Measurements from ENCODE around the gene NPIPB6.

Gene NPIPB6

DNA sequence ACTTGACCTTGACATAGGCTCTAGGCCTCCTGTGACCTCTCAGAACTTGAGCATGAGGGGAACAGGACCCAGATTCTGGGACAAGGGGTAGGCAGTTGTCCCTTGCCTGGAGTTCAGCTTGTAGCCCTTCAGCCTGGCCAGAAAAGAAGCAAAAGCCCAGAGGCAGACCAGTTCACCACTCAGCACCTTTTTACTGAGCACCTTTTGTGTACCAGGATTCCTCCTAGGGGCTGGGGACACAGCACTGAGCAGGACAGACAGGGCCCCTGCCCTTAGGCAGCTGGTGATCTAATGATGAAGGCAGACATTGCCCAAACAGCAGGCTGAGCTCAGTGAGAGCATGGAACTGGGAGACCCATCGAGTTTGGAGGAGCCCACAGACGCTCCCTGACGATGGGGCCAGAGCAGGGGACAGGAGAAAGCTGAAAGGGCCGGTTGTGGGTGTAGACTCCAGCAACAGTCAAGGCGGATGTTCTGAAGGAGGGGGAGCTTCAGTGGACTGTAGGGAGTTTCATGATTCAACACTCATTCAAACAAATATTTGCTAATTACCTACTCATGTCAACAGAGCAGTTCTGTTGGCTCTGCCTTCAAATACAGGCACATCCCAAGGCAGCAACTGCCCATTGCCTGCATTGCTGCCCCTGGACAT lies 38.9 kb downstream of the NPIPB6 start:
- no peak for DNase-seq

DNA sequence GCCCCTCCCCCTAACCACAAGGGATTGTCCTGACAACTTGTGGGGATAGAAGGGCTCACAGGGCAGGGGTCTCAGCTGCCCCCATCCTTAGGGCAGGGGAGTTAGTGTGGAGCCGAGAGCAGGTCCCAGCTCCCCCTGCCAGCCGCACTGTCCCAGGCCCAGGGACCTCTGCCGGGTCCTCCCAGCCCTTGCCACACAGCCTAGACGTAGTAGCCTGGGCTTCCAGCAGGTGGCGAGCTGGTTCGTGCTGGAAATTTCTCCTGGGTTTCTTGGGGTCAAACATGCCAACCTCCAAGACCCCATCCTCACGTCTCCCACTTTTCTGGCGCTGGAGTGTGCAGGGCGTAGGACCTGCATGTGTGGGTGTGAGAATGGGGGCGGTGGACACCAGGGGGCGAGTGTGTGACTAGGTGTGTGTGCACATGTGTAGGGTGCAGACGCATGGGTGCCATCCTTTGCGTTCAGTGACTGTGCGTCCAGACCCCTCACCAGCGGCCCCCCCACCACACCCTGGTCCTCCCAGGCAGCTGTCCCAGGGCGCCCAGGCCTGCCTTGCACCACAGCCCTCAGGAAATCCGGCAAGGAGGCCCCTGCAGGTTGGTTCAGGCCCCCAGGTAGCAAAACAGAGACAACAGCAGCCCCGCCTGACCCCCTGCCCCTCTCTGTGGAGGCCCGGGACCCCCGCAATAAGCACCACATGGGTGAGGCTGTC lies 41.5 kb downstream of the NPIPB6 start:
- DNase-seq = peak in 7 of 51 donors; percentile 2 to 24 (median 5)

DNA sequence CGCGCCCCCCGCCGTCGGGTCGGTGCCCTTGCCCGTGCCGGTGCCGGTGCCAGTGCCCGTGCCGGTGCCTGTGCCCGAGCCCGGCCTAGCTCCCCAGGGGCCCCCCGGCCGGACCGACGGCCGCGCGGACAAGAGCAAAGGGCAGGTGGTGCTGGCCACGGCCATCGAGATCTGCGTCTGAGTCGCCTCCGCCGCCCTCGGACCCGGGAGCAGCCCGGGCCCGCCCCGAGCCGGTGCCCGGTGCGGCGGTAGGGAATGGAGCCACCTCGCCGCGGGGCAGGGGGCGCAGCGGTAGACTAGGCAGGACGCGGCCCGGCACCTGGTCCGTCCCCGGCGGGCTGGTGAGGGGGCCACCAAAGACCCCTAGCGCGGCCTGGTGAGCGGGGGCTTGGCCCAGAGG lies 42.6 kb downstream of the NPIPB6 start:
- DNase-seq = no peak

DNA sequence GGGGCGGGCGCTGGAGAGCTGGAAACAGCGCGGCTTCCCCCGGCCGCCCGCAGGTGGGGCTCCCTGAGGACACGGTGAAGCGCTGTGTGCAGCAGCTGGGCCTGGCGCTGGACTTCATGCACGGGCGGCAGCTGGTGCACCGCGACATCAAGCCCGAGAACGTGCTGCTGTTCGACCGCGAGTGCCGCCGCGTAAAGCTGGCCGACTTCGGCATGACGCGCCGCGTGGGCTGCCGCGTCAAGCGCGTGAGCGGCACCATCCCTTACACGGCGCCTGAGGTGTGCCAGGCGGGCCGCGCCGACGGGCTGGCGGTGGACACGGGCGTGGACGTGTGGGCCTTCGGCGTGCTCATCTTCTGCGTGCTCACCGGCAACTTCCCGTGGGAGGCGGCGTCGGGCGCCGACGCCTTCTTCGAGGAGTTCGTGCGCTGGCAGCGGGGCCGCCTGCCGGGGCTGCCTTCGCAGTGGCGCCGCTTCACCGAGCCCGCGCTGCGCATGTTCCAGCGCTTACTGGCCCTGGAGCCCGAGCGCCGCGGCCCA lies 43.2 kb downstream of the NPIPB6 start:
- DNase-seq = no peak

DNA sequence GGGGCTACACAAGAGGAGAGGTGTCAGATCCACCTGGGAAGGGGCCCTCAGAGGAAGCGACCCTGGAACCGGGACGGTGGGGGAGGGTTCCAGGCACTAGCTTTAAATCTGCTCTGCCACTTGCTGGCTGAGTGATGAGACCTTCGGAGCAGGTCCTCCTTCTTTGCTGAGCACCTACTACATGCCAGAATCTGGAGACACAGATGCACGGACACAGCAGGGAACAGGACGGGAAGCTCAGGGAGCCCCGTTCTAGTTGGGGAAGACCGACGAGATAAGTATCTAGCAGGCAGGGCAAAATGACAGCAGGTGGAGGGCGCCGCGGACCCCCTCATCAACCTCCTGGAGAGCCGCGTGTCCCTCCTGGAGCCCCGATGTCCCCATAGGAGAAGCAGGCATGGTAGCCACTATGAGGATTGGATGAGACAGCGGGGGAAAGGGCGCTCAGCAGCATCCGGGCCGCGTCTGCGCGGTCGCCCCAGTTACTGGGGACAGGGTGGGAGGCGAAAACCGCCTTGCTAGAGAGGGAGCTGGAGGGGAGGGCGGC lies 43.8 kb downstream of the NPIPB6 start:
- DNase-seq = no peak

DNA sequence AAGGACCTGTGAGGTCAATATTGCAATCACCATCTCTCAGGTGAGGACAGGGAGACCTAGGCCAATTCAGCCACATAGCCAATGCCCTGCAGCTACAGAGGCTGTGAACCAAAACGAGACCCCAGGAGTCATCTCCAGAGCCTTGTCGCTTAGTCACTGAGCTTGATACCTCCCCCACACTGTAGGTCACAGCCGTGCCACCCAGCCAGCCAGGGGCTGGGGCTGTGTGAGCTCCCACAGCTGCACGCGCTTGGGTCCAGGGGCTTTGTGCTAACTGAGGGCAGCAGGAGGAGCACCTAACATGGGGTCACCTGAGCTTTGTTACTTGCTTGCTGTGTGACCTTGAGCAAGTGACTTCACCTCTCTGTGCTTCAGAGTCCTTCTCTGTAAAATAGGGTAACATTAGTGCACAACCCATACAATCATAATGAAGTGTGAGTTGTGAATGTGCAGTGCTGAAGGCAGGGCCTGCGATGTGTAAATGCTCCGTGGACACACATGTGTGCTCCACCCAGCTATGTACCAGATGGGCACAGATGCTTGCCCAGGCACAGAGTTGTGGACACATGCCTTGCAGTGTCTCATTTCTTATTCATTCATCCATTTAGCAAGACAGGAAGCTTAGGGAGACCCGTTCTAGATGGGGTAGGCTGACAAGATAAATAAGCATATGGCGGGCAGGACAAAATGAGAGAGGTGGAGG lies 45.1 kb downstream of the NPIPB6 start:
- no peak for DNase-seq

DNA sequence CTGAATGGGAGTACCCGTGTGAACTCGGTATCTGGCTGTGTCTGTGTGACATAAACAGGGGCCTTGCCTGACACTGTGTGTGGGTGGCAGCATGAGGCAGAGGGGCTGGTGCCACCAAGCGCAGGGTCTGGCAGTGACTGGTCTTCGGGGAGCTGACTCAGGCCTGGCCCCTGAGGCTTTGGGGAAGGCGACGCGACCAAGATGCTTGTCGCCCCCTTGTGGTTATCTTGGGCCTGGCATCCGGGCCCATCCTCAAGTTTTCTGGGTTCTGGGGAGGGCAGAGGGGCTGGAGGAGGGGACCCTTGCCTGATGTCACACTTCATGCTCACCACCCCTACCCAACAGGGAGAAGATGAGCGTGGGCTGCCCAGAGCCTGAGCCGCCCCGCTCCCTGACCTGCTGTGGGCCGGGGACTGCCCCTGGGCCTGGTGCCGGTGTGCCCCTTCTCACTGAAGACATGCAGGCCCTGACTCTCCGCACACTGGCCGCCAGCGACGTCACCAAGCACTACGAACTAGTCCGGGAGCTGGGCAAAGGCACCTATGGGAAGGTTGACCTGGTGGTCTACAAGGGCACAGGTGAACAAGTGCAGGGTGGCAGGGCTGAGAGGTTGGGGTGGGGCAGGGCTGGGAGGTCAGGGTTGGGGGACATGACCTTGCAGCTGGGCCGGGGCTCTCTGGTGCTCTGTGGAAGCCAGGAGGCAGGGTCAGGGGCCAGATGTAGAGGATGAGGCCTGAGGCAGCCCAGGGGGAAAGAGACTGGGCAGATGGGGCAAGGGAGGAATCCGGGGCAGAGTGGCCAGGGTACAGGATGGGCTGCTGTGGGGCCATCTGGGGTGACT lies 46.0 kb downstream of the NPIPB6 start:
- peak in 35 of 51 donors; percentile 7 to 65 (median 27) for DNase-seq

DNA sequence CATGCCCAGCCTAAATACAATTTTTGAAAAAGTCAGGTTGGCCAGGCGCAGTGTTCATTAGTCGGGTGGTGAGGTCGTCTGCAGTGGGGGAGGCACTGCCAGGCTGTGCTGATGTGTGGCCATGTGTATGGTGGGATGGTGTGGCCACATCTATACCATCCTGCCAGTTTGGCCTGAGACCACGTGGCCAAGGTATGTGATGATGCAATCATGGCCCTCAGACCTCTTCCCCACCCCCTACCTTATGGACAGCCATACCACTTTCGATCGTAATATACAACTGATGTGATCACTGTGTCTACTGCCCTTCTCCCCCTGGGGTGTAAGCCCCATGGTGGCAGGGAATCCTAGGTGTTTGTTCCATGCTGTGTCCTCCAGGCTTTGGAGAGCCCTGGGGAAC lies 47.3 kb downstream of the NPIPB6 start:
- no peak for DNase-seq

DNA sequence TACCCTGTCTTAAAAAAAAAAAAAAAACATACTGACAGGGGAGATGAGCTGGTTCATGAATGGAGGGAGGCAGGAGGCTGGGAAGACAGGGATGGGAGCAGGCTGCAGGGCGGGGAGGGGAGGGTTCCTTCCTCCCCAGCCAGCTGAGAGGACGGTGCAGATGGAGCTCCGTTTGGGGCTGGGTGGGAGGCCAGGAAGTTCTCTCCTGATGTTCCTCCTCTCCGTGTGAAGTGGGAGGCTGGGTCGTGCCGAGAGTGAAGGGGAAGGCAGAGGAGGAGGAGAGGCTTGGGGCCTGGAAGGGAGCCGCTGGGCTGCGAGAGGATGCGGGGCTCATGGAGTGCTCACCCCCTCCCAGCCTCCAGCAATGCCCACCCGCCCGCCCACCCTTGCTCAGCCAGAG lies 49.7 kb downstream of the NPIPB6 start:
- DNase-seq = peak in 1 of 51 donors; percentile 40

DNA sequence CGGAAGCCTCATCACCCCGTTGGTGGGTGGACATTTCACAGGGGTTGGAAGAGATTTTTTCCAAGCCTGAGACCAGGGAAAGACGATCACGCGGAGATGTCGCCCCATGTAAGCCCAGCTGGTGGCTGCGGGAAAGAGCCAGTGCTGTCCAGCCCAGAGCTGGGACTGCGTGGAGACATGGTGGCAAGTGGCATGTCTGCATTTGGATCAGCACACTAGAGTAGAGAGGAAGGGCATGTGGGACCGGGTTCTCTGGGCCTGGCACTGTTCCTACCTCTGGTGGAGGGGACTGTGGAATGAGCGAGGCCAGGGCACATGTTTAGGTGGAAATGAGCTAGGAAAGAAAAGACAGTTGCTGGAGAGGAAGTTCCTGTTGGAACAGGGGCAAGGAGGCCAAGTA lies 51.0 kb downstream of the NPIPB6 start:
- DNase-seq = no peak

DNA sequence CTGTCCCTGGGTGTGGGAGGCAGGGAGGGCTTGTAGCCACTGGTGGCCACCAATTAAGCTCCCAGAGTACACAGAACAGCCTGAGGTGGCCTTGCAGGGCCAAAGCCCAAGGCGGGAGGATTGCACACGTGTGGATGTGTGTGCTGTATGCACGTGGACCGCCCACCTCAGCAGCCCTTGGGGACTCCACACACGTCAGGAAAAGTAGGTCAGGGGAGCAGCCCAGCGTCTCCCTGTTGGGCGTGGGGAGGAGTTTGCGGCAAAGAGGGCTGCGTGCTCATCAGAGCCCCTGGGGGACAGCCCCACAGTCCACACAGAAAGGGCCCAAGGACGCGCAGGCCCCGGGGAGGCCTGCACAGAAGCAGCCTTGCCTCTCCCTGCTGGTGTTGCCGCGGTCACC lies 51.4 kb downstream of the NPIPB6 start:
- DNase-seq = no peak

DNA sequence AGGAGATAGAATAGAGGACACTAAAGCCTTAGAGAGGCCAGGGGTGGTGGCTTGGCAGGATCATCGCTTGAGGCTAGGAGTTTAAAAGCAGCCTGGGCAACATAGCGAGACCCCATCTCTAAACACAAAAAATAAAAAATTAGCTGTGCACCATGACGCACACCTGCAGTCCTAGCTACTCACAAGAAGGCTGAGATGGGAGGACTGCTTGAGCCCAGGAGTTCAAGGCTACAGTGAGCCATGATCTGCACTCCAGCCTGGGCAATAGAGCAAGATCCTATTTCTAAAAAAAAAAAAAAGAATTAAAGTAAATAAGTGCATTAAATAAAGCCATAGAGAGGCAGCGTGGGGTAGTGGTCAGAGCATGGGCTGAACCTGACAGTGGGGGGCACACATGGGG lies 51.9 kb downstream of the NPIPB6 start:
- DNase-seq = no peak

DNA sequence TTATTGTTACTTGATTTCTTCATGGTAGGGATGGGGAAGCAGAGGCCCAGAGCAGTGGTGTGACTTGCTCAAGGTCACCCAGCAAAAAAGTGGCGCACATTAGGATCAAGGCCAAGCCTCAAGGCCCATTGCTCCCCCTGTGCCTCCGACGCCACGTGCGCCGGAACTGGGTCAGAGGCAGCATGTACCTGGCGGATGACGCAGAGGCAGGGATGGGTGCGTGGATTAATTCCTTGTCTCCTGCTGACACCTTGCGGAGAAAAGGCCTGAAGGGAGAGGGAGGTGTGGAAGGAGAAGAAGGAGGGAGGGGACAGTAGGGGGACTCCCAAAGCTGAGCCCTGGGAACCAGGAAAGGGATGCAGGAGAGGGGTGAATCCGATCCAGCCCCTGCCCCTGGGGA lies 52.5 kb downstream of the NPIPB6 start:
- no peak for DNase-seq

DNA sequence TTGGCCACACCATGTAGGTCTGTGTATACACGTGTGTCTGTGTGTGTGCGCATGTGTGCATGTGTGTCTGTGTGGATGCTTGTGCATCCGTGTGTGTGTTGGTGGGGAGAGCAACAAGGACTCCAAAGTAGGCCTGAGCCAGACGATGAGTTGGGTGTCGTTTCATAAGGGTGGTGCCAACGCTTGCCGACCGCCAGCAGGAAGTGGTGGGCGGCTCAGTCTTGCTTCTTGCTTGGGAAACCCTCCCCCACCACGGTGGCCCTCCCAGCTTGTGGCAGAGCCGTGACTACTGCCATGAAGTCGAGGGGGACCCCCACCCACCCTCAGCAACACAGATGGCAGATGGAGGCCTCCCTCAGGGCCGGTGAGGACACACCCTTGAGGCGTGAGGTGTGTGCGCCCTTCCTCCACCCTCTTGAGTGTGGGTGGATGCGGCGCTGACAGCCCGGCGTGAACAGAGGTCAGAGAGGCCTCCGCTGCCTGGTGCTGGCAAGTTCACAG lies 53.4 kb downstream of the NPIPB6 start:
- peak in 1 of 51 donors; percentile 59 for DNase-seq

DNA sequence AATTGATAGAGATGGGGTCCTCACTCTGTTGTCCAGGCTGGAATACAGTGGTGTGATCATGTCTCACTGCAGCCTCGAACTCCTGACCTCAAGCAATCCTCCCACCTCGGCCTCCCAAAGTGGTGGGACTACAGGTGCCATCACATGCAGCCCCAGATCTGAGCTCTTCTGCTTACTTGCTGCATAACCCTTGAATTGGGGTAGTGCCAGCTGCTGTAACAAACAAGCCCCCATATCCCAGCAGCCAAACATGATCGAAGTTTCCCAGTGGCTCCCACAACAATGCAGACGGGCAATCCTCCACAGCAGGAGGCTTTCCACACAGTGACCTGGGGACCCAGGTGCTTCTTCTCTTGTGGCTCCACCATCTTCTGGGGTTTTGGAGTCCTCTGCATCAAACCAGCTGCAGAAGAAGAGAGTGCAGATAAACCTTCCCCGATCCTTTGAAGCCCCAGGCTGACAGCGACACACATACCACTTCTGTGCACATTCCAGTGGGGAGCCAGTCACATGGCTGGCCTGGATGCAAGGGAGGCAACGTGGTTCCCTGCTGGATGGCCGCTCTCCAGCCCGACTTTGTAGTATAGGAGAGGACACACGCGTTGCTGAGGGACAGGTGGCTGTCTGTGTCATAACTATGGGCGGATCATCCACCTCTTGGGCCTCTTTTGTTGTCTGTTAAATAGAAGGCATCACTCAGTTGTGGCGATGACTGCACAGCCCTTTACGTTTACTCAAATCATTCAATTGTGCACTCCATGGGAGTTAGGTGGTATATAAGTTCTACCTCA lies 54.3 kb downstream of the NPIPB6 start:
- DNase-seq = no peak

DNA sequence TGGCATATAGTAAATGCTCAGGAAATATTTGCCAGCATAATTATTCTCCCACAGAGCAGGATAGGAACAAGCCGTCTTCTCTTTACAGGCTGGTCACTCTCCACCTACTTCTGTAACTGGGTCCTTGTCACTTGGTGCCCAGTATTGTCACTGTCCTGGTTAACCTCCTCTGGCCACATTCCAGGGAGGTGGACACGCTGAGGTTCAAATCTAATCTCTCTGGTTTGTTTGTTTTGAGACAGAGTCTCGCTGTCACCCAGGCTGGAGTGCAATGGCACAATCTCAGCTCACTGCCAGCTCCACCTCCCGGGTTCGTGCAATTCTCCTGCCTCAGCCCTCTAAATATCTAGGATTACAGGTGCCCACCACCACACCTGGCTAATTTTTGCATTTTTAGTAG lies 55.4 kb downstream of the NPIPB6 start:
- no peak for DNase-seq

DNA sequence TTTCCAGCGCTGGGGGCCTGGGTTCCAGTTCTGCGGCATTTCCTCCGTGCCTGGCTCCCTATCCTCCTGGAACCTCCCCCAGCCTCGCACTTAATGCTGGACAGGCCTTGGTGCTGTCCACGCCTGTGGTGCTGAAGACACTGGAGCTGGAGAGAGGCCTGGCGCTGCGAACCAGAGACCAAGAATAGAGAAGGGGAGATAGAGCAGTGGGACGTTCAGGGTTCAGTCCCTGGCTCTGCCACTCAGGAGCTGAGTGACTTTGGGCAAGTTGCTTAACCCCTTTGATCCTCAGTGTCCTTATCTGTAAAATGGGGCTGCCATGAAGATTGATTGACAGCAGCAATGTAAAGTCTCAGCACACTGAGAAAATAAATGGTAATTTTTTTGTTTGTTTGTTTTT lies 59.1 kb downstream of the NPIPB6 start:
- DNase-seq = peak in 1 of 51 donors; percentile 7

DNA sequence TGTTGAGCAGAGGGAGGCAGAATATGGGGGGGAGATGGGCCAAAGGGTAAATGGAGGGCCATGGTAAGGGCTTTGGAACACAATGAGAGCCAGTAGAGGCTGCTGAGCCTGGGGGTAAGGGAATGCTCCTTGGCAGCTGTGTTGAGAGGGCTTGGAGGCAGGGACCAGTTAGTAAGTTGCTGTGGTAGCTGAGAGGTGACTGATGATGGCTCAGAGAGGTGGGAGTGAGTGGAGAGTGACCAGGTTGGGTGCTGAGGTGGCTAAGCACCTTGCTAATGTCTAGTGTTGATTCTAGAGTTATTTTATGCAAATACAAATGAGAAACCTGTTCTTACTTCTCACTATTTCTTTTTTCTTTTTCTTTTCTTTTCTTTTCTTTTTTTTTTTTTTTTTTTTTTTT lies 60.2 kb downstream of the NPIPB6 start:
- DNase-seq = no peak

DNA sequence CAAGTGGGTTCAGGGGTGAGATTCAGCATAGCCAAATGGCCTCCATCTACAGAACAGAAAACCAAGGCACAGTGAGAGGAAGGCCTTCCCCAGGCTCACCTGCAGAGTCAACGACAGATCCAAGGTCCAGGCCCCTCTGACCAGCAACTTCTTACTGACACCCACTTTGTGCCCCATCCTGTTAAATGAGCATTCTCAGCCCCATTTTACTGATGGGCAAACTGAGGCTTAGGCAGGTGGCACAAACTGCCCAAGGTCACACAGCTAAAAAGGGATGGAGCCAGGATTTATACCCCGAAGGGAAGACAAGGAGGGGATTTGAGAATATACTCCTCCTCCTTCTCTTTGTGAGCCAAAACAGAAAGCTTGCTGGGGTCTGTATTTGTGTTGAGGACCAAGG lies 61.7 kb downstream of the NPIPB6 start:
- no peak for DNase-seq

DNA sequence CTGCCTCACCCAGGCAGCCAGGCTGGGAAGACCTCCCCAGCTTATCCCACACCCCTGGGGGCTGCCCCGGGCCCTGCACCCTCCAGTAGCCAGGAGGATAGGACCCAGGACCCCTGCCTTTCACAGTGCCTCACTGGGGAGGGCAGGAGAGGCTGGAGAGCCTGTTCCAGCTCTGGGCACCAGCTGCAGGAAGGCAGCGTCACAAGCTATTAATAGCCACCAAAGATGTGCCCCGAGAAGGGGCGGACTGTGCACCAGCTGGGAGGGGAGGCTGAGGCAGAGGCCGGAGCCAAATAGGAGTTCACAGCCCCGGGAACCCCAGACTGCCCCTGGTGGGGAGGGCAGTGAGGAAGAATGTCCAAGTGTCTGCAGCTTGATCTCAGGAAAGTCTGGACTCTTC lies 62.2 kb downstream of the NPIPB6 start:
- DNase-seq = no peak

All from hypothalamus (tissue), 51 donors.